Measurements from ENCODE around the gene ALDH2.

The ALDH2 gene

DNA sequence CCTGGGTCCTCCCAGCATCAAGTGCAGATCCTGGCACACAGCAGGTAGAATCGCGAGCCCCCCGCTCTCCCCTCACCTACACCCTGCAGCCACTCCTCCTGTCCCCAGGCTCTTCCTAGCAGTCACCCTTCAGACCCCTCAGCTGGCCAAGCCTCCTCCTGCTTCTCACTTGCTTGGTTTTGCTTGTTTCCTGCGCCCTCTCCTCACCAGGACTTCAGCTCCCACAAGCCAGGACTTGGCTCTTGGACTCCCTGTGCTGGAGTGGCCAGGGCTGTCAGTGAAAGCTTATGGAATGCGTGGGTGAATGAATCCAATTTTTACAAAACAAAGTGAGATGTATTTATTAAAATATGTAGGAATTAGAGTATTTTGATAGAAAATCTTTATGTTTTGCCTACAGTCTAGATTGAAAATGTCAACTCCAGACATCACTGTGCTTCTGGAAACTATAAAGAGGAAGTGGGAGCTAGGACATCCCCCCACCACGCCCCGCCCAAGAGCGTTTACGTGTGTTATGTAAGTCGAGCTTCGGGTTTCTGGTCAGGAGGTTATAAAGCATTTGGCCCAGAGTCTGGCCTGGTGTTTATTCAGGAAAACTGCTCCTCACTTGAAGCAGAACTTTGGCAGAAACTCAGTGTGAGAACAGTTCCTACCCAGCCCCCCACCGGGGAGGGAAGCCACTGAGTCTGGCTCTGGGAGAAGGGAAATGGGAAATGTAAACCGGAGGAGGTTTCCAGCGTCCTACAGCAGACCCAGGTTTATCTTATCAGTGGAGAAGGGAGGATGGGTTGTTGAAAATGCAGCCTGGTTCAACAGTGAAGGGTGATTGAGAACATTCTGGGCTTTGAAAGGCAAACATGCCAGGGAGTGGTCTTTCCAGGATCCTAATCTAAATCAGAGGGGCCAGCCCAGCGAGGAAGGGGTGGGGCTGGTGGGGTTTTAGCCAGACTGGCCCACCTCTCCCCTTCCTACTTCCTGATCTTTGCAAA is 8.8 kb downstream of the ALDH2 start:
- H3K36me3 ChIP-seq (ENCODE audit: control insufficient read depth, insufficient read depth, low read length) = peaks cover 15% of the 10 kb centered on the region
- H3K27me3 ChIP-seq (ENCODE audit: control insufficient read depth, insufficient read depth, low read length) = no peaks in the 10 kb centered on the region
- H3K27ac ChIP-seq (ENCODE audit: low read depth, low read length) = peak overlapping the region; percentile 51; the same call in 1 of the 2 replicates
- H3K4me1 ChIP-seq (ENCODE audit: control insufficient read depth, insufficient read depth, low read length) = peaks cover 22% of the 10 kb centered on the region
- H3K4me3 ChIP-seq (ENCODE audit: low read depth, low read length) = no peak overlapping the region
- peak overlapping the region; percentile 48 for H3K9ac ChIP-seq (ENCODE audit: low read length)
- peaks cover 7% of the 10 kb centered on the region for H3K9me3 ChIP-seq (ENCODE audit: control insufficient read depth, insufficient read depth, low read depth, low read length)

DNA sequence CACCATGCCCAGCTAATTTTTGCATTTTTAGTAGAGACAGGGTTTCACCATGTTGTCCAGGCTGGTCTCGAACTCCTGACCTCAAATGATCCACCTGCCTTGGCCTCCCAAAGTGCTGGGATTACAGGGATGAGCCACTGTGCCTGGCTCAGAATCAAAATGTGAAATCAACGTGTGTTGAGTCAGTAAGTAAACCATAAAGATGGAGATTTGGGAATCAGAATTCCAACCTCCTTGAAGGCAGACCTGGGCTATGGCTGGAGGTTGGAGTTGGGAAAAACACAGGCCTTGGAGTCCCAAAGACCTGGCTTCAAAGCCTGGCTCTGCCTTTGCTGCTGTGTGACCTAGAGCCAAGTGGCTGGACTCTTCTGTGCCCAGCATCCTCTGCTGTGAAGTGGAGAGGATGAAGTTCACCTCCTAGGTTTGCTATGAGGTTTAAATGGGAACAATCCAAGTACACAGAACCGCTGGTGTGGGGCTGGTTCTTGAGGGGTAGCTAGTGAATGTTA is 10.2 kb downstream of the ALDH2 start:
- Histone ChIP-seq H3K9ac (ENCODE audit: low read length) (no peak overlapping the region), H3K4me1 (ENCODE audit: control insufficient read depth, insufficient read depth, low read length) (peaks cover 22% of the 10 kb centered on the region), H3K4me3 (ENCODE audit: low read depth, low read length) (no peak overlapping the region), H3K9me3 (ENCODE audit: control insufficient read depth, insufficient read depth, low read depth, low read length) (peaks cover 10% of the 10 kb centered on the region), H3K36me3 (ENCODE audit: control insufficient read depth, insufficient read depth, low read length) (peaks cover 27% of the 10 kb centered on the region), H3K27me3 (ENCODE audit: control insufficient read depth, insufficient read depth, low read length) (no peaks in the 10 kb centered on the region), H3K27ac (ENCODE audit: low read depth, low read length) (no peak overlapping the region)

DNA sequence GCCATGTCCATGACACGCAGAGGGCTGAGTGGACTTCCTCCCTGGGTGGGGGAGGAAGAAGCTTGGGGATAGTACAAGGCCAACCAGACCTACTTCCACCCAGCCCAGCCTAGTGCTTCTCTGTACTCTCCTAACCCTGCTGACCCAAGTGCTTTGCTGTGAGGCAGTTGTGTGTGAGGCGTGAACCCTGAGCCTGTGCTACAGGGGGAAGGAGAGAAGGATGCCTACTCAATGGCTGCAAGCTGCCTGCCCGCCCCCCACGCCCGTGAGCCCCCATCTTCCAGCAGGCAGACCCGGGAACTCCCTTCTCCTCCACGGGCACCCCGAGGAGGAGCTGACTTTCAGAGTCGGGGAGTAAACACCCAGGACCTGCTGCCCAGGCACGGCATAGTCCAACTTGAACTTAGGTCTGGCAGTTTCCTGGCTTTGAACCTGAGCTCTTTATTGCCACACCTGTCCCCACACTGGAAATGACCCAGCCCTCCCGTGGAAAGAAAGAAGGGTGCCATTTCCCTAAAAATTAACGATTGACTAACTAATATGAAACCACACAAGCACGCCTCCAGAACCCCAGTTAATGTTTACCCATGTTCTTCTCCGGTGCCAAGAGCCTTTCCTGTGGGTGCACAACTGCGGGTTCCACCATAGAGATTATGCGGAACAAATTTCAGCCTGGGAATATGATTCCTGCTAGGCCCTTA is 10.8 kb downstream of the ALDH2 start:
- Histone ChIP-seq H3K36me3 (ENCODE audit: control insufficient read depth, insufficient read depth, low read length) (peaks cover 30% of the 10 kb centered on the region), H3K9me3 (ENCODE audit: control insufficient read depth, insufficient read depth, low read depth, low read length) (peaks cover 10% of the 10 kb centered on the region), H3K27me3 (ENCODE audit: control insufficient read depth, insufficient read depth, low read length) (no peaks in the 10 kb centered on the region), H3K9ac (ENCODE audit: low read length) (no peak overlapping the region), H3K27ac (ENCODE audit: low read depth, low read length) (no peak overlapping the region), H3K4me3 (ENCODE audit: low read depth, low read length) (no peak overlapping the region), H3K4me1 (ENCODE audit: control insufficient read depth, insufficient read depth, low read length) (peaks cover 22% of the 10 kb centered on the region)

DNA sequence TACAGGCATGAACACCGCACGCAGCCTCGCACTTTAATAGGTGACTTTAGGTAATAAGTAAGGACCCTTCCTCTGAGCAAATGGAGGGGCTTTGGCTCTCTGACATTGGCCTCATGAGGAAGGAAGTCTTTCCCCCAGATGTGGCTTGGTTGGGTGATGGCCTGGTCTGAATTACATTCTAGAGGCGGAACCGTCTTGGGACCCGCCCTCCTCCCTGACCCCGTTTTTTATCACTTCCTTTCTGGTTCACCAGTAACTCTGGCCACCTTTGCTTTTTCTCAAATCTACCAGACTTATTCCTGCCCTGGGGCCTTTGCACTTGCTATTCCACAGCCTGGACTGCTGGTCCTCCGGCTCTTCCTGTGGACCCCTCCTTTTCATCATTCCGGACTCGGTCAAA is 13.4 kb downstream of the ALDH2 start:
- peaks cover 10% of the 10 kb centered on the region for H3K9me3 ChIP-seq (ENCODE audit: control insufficient read depth, insufficient read depth, low read depth, low read length)
- H3K9ac ChIP-seq (ENCODE audit: low read length) = no peak overlapping the region
- no peak overlapping the region for H3K27ac ChIP-seq (ENCODE audit: low read depth, low read length)
- H3K27me3 ChIP-seq (ENCODE audit: control insufficient read depth, insufficient read depth, low read length) = no peaks in the 10 kb centered on the region
- H3K4me1 ChIP-seq (ENCODE audit: control insufficient read depth, insufficient read depth, low read length) = peaks cover 7% of the 10 kb centered on the region
- H3K36me3 ChIP-seq (ENCODE audit: control insufficient read depth, insufficient read depth, low read length) = peaks cover 54% of the 10 kb centered on the region
- H3K4me3 ChIP-seq (ENCODE audit: low read depth, low read length) = no peak overlapping the region

DNA sequence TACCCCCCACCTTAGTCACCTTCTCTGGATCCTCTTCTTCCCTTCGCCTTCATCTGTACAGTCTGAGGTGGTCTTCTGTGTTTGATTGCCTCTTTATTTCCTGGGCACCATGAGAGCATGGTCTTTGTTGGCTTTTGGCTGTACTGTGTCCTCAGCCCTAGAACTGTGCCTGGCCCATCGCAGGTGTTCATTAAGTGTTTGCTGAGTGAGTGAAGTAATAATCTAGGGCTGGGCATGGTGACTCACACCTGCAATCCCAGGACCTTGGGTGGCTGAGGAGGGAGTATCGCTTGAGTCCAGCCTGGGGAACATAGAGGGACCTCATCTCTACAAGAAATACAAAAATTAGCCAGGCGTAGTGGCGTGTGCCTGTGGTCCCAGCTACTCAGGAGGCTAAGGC is 13.9 kb downstream of the ALDH2 start:
- Histone ChIP-seq H3K27me3 (ENCODE audit: control insufficient read depth, insufficient read depth, low read length) (no peaks in the 10 kb centered on the region), H3K36me3 (ENCODE audit: control insufficient read depth, insufficient read depth, low read length) (peaks cover 58% of the 10 kb centered on the region), H3K9ac (ENCODE audit: low read length) (no peak overlapping the region), H3K4me3 (ENCODE audit: low read depth, low read length) (no peak overlapping the region), H3K27ac (ENCODE audit: low read depth, low read length) (no peak overlapping the region), H3K4me1 (ENCODE audit: control insufficient read depth, insufficient read depth, low read length) (0 out of 2 replicates have a peak, but pooled peaks cover 2% of the 10 kb centered on the region), H3K9me3 (ENCODE audit: control insufficient read depth, insufficient read depth, low read depth, low read length) (peaks cover 10% of the 10 kb centered on the region)

GRCh38 chr12:111781085-111781658 is 14.4 kb downstream of the ALDH2 start:
- Histone ChIP-seq H3K9ac (ENCODE audit: low read length) (no peak overlapping the region), H3K36me3 (ENCODE audit: control insufficient read depth, insufficient read depth, low read length) (peaks cover 57% of the 10 kb centered on the region), H3K9me3 (ENCODE audit: control insufficient read depth, insufficient read depth, low read depth, low read length) (peaks cover 5% of the 10 kb centered on the region; the same call in 1 of the 2 replicates), H3K4me3 (ENCODE audit: low read depth, low read length) (no peak overlapping the region), H3K4me1 (ENCODE audit: control insufficient read depth, insufficient read depth, low read length) (no peaks in the 10 kb centered on the region), H3K27me3 (ENCODE audit: control insufficient read depth, insufficient read depth, low read length) (no peaks in the 10 kb centered on the region), H3K27ac (ENCODE audit: low read depth, low read length) (no peak overlapping the region)

- H3K4me3 ChIP-seq (ENCODE audit: low read depth, low read length) = no peak overlapping the region
- no peaks in the 10 kb centered on the region for H3K4me1 ChIP-seq (ENCODE audit: control insufficient read depth, insufficient read depth, low read length)
- H3K9me3 ChIP-seq (ENCODE audit: control insufficient read depth, insufficient read depth, low read depth, low read length) = 0 out of 2 replicates have a peak, but pooled peaks cover 3% of the 10 kb centered on the region
- no peaks in the 10 kb centered on the region for H3K27me3 ChIP-seq (ENCODE audit: control insufficient read depth, insufficient read depth, low read length)
- H3K27ac ChIP-seq (ENCODE audit: low read depth, low read length) = no peak overlapping the region
- no peak overlapping the region for H3K9ac ChIP-seq (ENCODE audit: low read length)
- peaks cover 60% of the 10 kb centered on the region for H3K36me3 ChIP-seq (ENCODE audit: control insufficient read depth, insufficient read depth, low read length)
Measured at GRCh38 chr12:111783046-111783445, 16.3 kb downstream of the ALDH2 start.

DNA sequence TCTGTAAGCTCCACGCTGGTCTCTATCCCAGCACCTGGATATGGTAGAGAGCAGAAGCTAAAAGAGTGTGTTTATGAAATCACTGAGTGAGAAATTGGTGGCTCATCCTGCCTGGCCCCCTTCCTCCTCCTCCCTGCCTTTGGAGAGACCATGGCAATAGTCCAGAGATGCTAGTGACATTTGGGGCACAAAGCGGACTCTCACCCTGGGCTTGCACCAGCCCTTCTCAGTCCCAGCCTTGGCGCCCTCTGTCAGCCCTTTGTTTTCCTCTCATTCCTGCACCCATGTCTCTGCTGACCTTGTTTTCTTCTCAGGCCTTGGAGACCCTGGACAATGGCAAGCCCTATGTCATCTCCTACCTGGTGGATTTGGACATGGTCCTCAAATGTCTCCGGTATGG is 18.2 kb downstream of the ALDH2 start:
- no peak overlapping the region for H3K27ac ChIP-seq (ENCODE audit: low read depth, low read length)

GRCh38 chr12:111785651-111786050 is 18.9 kb downstream of the ALDH2 start:
- H3K27ac ChIP-seq (ENCODE audit: low read depth, low read length) = no peak overlapping the region
- no peak overlapping the region for H3K9ac ChIP-seq (ENCODE audit: low read length)
- H3K36me3 ChIP-seq (ENCODE audit: control insufficient read depth, insufficient read depth, low read length) = peaks cover 69% of the 10 kb centered on the region

More for the DNA sequence above, 18.2 kb downstream of the ALDH2 start:
- peaks cover 63% of the 10 kb centered on the region for H3K36me3 ChIP-seq (ENCODE audit: control insufficient read depth, insufficient read depth, low read length)
- H3K4me3 ChIP-seq (ENCODE audit: low read depth, low read length) = no peak overlapping the region
- H3K9me3 ChIP-seq (ENCODE audit: control insufficient read depth, insufficient read depth, low read depth, low read length) = 0 out of 2 replicates have a peak, but pooled peaks cover 3% of the 10 kb centered on the region
- H3K27me3 ChIP-seq (ENCODE audit: control insufficient read depth, insufficient read depth, low read length) = no peaks in the 10 kb centered on the region
- no peaks in the 10 kb centered on the region for H3K4me1 ChIP-seq (ENCODE audit: control insufficient read depth, insufficient read depth, low read length)
- H3K9ac ChIP-seq (ENCODE audit: low read length) = no peak overlapping the region

GRCh38 chr12:111788178-111788654 is 21.5 kb downstream of the ALDH2 start:
- no peak overlapping the region for H3K27ac ChIP-seq (ENCODE audit: low read depth, low read length)
- H3K4me1 ChIP-seq (ENCODE audit: control insufficient read depth, insufficient read depth, low read length) = no peaks in the 10 kb centered on the region
- no peak overlapping the region for H3K9ac ChIP-seq (ENCODE audit: low read length)
- no peaks in the 10 kb centered on the region for H3K27me3 ChIP-seq (ENCODE audit: control insufficient read depth, insufficient read depth, low read length)
- H3K4me3 ChIP-seq (ENCODE audit: low read depth, low read length) = no peak overlapping the region
- no peaks in the 10 kb centered on the region for H3K9me3 ChIP-seq (ENCODE audit: control insufficient read depth, insufficient read depth, low read depth, low read length)
- peaks cover 74% of the 10 kb centered on the region for H3K36me3 ChIP-seq (ENCODE audit: control insufficient read depth, insufficient read depth, low read length)

More at GRCh38 chr12:111785651-111786050, 18.9 kb downstream of the ALDH2 start:
- H3K9me3 ChIP-seq (ENCODE audit: control insufficient read depth, insufficient read depth, low read depth, low read length) = 0 out of 2 replicates have a peak, but pooled peaks cover 3% of the 10 kb centered on the region
- H3K4me1 ChIP-seq (ENCODE audit: control insufficient read depth, insufficient read depth, low read length) = no peaks in the 10 kb centered on the region
- H3K27me3 ChIP-seq (ENCODE audit: control insufficient read depth, insufficient read depth, low read length) = no peaks in the 10 kb centered on the region
- H3K4me3 ChIP-seq (ENCODE audit: low read depth, low read length) = no peak overlapping the region

Measured in HUES6 (cell line).